Measurements from ENCODE around the gene SPOCK1.

The SPOCK1 gene

DNA sequence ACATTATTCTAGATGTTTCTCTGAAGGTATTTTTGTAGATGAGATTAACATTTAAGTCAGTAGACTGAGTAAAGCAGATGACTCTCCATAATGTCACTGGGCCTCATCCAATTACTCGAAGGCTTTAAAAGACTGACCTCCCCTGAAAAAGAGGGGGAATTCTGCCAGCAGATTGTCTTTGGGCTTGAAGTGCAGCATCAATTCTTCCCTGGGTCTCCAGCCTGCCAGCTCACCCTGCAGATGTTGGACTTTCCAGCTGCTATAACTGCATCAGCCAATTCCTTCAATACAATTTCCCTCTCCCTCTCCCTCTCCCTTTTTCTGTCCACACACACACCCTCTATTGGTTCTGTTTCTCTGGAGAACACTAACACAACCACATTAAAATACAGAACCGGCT, 472.8 kb downstream of the SPOCK1 start:
- DNase-seq (ENCODE audit: low read depth in 2 of 2): no peak

DNA sequence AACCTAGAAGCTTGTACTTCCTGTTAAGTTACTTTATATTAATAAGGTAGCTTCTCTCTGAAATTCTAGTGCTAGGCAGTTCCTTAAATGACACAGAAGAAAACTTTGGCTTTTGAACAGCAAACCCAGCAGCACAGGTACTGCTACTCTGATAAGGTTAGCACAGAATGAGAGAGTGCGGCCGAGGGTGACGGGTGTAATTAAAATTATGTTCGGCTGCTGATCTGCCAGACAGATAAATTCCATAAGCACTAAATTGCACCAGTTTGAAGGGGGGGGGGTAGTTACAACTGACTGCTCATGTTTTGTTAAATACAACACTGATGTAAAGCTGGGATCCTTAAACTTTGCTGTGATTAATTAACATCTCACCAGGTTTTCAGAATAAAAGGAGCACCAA, 475.1 kb downstream of the SPOCK1 start:
- DNase-seq (ENCODE audit: low read depth in 2 of 2): no peak

DNA sequence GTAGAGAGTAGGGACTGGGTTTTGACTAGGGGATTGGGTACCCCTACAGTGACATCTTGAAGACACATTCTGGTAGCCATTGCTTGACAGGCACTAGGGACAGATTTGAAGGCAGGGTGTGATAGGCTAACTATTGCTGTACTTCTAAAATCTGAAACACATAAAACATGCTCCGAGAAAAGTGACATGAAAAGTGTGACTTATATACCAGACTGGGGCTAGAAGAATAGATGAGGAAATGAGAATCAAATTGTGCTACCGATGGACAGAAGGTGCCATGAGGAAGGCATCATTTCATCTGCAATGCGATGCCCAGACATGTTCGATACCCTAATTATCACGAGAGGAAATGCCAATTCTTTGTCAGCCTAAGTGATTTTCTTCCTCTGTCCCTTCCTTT, 475.8 kb downstream of the SPOCK1 start:
- DNase-seq (ENCODE audit: low read depth in 2 of 2): no peak

DNA sequence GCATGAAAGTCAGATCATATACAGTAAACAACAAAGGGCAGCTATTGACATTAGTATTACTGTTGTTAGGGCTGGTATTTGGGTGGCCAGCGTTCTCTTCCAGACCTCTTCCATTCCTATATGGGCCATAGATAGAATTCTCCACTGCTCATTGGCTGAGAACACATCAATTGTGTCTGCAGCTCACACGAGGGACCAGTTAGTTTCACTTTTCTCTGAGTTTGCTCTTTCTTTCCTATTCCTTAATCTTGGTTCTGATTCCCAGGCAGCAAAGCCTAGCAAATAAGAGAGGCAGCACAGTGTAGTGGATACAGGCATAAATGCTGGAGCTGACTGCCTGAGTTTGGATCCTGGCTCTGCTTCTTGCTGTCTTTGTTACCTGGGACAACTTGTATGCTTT, 476.4 kb downstream of the SPOCK1 start:
- DNase-seq (ENCODE audit: low read depth in 2 of 2): no peak

GRCh38 chr5:137022043-137022442, 477.1 kb downstream of the SPOCK1 start:
- no peak for DNase-seq (ENCODE audit: low read depth in 2 of 2)

GRCh38 chr5:137019229-137019628, 479.9 kb downstream of the SPOCK1 start:
- no peak for DNase-seq (ENCODE audit: low read depth in 2 of 2)

DNA sequence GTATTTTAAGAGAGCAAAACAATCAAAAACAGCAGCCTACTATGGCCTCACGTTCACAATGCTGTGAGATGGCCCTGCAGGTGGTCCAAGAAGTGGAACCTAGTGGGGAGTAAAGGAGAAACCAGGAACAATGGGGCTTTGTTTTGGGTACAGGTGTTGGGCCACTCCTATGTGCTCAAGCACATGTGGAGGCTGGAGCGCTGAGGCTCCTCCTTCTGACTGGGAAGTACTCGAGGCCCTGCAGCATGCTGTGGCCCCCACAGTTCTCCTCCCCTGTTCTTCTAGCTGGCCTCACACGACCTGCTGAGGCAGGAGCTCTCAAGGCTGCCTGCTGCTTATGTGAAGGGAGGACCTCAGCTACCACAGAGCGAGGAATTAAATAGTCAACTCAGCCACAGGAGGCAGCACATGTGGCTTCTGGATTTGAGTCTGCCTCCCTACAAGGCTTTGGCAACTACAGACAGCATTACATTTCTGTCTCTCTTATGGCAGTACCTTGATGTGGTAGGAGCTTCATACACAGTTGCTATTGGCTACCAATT, 482.3 kb downstream of the SPOCK1 start:
- DNase-seq (ENCODE audit: low read depth in 2 of 2): no peak

DNA sequence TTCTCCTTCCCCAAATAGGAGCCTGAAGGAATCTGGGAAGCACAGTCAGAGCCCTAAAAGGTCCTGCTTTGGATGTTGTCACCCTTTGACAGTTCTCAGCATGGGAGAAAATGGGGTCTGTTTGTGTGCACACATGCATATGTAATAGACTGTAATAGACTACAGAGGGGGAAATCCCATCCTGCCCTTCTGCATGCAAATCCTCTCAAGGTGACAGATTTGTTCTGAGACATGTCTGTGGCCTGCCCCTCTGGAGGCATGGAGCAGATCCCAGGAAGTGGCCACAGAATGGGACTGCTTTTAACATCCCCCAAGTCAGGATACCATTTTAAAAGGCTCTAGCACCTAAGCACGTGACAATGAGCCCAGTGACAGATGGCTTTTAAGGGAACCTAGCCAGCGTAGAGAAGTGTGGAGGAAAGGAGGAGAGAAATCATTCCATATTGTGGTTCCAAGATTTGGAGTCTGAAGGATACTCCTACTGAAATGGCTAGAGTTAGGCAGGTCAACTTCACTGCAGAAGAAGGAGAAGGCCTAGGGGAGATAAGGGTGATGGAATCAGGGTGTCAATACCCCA, 483.5 kb downstream of the SPOCK1 start:
- DNase-seq (ENCODE audit: low read depth in 2 of 2): no peak

GRCh38 chr5:137014731-137015130, 484.4 kb downstream of the SPOCK1 start:
- no peak for DNase-seq (ENCODE audit: low read depth in 2 of 2)

GRCh38 chr5:137010226-137010625, 488.9 kb downstream of the SPOCK1 start:
- no peak for DNase-seq (ENCODE audit: low read depth in 2 of 2)

DNA sequence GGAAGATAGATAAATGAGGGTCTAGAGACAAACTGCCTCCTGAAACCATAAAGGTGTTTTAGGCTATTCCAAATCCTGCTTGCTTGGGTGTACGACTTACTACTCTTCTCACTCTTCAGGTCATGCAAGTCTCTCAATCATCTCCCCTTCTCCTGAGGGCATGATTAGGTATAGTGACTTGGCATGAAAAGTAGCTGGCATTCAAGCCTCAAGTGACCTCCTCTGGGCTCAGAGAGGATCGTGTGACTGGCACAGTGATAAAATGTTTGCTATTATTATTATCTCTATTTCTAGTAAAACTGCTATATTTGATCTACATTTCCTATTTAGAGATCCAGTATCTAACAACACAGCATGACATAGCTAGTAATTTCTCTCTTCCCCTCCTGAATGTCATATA, 494.8 kb downstream of the SPOCK1 start:
- no peak for DNase-seq (ENCODE audit: low read depth in 2 of 2)

DNA sequence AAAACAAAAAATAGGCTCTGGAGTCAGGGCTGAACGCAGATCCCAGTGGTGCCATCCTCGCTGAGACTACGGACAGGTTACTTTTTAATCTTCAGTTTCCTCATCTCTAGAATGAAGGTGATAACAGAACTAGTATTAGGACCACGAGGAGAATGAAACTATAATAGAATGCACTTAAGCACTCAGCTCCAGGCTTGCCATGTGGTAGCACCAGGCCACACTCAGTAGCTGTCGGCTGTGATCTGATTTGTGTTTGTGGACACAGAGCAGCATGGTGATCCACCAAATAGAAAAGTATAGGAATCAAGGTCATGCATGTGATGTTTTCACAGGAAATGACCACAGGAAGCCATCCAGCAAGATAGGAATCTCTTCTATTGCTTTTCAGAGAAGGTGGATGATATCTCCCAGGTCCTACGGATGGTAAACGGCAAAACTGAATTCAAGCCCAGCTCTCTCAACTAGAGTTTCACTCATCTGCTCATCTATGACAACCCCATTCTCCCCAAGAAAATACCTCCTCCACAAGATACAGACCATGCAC, 498.0 kb downstream of the SPOCK1 start:
- no peak for DNase-seq (ENCODE audit: low read depth in 2 of 2)

DNA sequence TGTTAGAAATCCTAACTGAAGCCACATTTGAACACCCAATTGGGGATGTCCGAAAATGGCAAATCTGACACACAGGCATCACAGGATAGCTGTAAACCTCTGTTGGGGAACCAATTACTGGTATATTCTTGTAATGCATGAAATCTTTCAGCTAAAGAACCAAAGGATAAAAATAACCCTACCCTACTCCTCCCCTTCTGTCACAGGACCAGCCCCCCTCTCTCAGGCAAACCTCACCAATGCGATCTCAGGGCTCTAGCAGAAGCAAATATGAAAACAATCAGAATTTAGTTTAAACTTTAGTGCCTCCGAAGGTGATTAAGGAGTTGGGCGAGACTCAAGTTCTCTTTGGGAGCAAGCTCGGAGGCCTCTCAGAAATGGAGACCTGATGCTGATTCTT, 499.3 kb downstream of the SPOCK1 start:
- DNase-seq (ENCODE audit: low read depth in 2 of 2): no peak

GRCh38 chr5:136998854-136999357, 500.2 kb downstream of the SPOCK1 start:
- no peak for DNase-seq (ENCODE audit: low read depth in 2 of 2)

DNA sequence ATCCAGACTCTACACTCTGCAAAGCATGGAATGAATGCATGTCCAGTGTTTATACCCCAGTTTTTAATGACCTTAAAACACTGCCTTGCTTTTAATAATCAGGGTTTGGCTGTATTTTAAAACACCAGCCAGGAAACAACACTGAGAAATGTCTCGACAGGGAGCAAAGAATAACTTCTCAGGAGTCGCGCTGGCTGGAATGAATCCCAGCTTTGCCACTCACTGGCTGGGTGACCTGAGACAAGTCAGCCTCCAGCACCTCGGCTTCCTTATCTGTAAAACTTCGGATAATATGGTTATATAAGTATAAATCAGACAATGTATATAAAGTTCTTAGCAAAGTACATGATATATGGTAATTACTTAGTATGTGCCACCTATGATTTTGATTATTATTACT, 505.0 kb downstream of the SPOCK1 start:
- no peak for DNase-seq (ENCODE audit: low read depth in 2 of 2)

- DNase-seq (ENCODE audit: low read depth in 2 of 2): no peak
Observed at GRCh38 chr5:136992796-136993489, 506.2 kb downstream of the SPOCK1 start.

- no peak for DNase-seq (ENCODE audit: low read depth in 2 of 2)
Observed at GRCh38 chr5:136985785-136986475, 513.2 kb downstream of the SPOCK1 start.

DNA sequence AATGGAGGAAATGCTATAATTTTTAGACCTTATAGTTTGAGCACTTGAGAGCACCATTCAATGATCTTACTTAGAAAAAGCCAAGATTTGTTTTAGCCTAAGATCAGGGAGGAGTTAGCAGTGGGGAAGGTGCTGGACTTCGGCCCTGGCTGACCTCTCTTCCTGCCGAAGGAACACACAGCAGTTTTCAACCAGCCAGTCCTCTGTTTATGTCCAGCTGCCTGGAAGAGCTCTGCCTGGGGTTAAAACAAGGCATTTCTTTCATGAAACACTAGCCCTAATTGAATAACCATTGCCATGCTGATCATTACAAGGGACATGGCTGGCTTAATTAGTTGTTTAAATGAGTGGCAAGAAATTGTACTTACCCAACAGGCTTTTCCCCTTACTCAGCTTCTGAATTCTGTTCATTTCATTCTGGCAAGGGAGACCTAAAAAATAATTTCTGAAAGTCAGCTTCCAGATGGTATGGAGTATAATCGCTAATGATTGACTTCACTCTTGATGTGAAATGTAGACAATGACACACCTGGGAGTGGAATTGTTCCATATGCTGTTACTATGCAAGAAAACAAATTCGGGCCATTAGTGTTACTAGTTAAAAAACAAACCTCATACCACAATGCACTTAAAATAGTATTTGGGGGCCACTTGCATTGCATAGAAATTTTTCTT, 514.2 kb downstream of the SPOCK1 start:
- no peak for DNase-seq (ENCODE audit: low read depth in 2 of 2)

GRCh38 chr5:136981936-136982335, 517.2 kb downstream of the SPOCK1 start:
- no peak for DNase-seq (ENCODE audit: low read depth in 2 of 2)

DNA sequence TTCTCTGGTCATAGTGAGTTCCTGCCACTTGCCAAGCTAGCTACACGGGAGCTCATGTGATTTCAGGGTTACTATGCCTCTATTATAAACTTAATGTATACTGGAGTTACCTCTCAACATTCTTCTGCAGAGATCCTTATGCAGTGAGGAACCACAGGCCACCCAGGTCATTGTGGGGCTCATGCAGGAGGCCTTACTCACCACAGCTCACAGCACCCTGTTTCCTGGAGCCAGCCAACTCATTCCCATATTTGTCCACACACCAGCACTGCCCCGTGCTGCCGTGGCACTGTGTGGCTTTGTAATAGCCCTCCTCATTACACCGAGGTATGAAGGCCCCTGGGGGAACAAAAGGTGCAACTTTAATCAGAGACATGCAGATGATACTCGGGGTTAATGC, 520.0 kb downstream of the SPOCK1 start:
- no peak for DNase-seq (ENCODE audit: low read depth in 2 of 2)

DNA sequence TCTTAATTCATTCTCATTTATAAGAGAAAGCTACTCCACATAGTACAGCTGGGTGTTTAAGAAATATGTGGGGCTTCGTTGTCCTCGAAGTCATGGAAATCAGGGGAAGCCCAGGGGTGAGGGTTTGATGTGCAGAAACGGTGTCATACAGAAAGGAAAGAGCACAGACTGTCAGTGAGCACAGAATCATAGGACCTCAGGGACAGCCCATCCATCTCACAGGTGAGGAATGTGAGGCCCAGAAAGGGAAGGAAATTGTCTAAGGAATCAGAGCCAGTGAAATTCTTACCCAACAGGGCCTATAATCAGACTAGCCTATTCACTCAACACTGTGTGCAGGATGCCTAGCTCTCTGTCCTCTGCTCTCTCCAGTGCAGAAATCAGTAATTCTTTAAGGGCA, 535.6 kb downstream of the SPOCK1 start:
- no peak for DNase-seq (ENCODE audit: low read depth in 2 of 2)

- DNase-seq (ENCODE audit: low read depth in 2 of 2): no peak
Observed at GRCh38 chr5:136957428-136957827, 541.7 kb downstream of the SPOCK1 start.
